Hepatocyte (in vitro differentiated cells): ENCODE measurements around the gene FGF12. TPM values are rescaled to one million over a fixed set of nuclear protein-coding genes. Genes with fewer than 3 reads are reported as not detected.

Experiments used
- DNase-seq: peaks from one replicate; pipeline ENCODE4 v3.0.0-alpha.2; 2016; ENCODE audit warnings: low spot score
- H2AFZ ChIP-seq: fragments of 200-600 bp; sonication (generic); 2 replicates; pipeline ENCODE4 v1.6.0; 2016; ENCODE audit warnings: antibody characterized with exemption, mild to moderate bottlenecking
- H3K27ac ChIP-seq: fragments of 200-600 bp; sonication (generic); 2 replicates; pipeline ENCODE4 v1.5.1; 2016; ENCODE audit warnings: mild to moderate bottlenecking
- H3K27me3 ChIP-seq: fragments of 200-600 bp; sonication (generic); 2 replicates; pipeline ENCODE4 v1.6.1; 2016
- H3K36me3 ChIP-seq: fragments of 200-600 bp; sonication (generic); replicated peaks from 2 replicates; pipeline ENCODE4 v1.5.1; 2016; ENCODE audit warnings: low read depth; ENCODE audit not compliant: insufficient read depth
- H3K4me1 ChIP-seq: fragments of 200-600 bp; sonication (generic); 2 replicates; pipeline ENCODE4 v1.5.1; 2016; ENCODE audit warnings: mild to moderate bottlenecking, moderate library complexity; ENCODE audit not compliant: insufficient read depth
- H3K4me2 ChIP-seq: fragments of 200-600 bp; sonication (generic); 2 replicates; pipeline ENCODE4 v1.6.0; 2016
- H3K4me3 ChIP-seq: fragments of 200-600 bp; sonication (generic); 2 replicates; pipeline ENCODE4 v1.5.1; 2016; ENCODE audit warnings: mild to moderate bottlenecking
- H3K79me2 ChIP-seq: fragments of 200-600 bp; sonication (generic); 2 replicates; pipeline ENCODE4 v1.6.0; 2017; ENCODE audit warnings: mild to moderate bottlenecking
- H3K9me2 ChIP-seq: fragments of 200-600 bp; sonication (generic); replicated peaks from 2 replicates; pipeline ENCODE4 v1.6.0; 2017; ENCODE audit warnings: mild to moderate bottlenecking; ENCODE audit not compliant: insufficient read depth
- H3K9me3 ChIP-seq: fragments of 200-600 bp; sonication (generic); 2 replicates; pipeline ENCODE4 v1.5.1; 2016; ENCODE audit warnings: low read depth, mild to moderate bottlenecking
- H4K20me1 ChIP-seq: fragments of 200-600 bp; sonication (generic); 2 replicates; pipeline ENCODE4 v1.6.0; 2016; ENCODE audit warnings: mild to moderate bottlenecking; ENCODE audit not compliant: insufficient read depth, poor library complexity, severe bottlenecking
- EZH2 ChIP-seq: fragments of 200-600 bp; sonication (generic); IDR thresholded peaks from 2 replicates; pipeline ENCODE4 v1.6.1; 2016; ENCODE audit warnings: antibody characterized with exemption, mild to moderate bottlenecking, borderline replicate concordance
- EZH2phosphoT487 ChIP-seq: fragments of 200-600 bp; sonication (generic); IDR thresholded peaks from one replicate; pipeline ENCODE4 v1.6.1; 2018; ENCODE audit warnings: antibody characterized with exemption, mild to moderate bottlenecking, low read depth, moderate library complexity; ENCODE audit not compliant: unreplicated experiment, severe bottlenecking
- WGBS: methylation state at CpG from one replicate; pipeline ENCODE4 v1.1.6; 2016; ENCODE audit warnings: low lambda C conversion rate; ENCODE audit errors: missing lambda C conversion rate; 5-methylcytosine and 5-hydroxymethylcytosine counted together
- polyA plus RNA-seq: library from polyadenylated mRNA; unstranded; fragments of >200 nt; fragmentation: Nextera tagmentation; extraction: Ambion mirVana; gene quantifications from 2 replicates; pipeline ENCODE4 v1.2.1, GENCODE V29; 2016
- total RNA-seq: library from RNA; depleted of rRNA; stranded (reverse); fragments of >200 nt; gene quantifications from 2 replicates; pipeline ENCODE4 v1.2.3, GENCODE V29; 2014
- TF ChIP-seq, protein P1 (sequence below): fragments of 200-600 bp; sonication (generic); IDR thresholded peaks from 2 replicates; pipeline ENCODE4 v1.5.1; 2016; ENCODE audit warnings: antibody characterized with exemption, mild to moderate bottlenecking; ENCODE audit not compliant: poor library complexity

FGF12 gene
- total and polyA plus RNA-seq, 2 experiments from 2014 or later = 2.1 TPM

DNA sequence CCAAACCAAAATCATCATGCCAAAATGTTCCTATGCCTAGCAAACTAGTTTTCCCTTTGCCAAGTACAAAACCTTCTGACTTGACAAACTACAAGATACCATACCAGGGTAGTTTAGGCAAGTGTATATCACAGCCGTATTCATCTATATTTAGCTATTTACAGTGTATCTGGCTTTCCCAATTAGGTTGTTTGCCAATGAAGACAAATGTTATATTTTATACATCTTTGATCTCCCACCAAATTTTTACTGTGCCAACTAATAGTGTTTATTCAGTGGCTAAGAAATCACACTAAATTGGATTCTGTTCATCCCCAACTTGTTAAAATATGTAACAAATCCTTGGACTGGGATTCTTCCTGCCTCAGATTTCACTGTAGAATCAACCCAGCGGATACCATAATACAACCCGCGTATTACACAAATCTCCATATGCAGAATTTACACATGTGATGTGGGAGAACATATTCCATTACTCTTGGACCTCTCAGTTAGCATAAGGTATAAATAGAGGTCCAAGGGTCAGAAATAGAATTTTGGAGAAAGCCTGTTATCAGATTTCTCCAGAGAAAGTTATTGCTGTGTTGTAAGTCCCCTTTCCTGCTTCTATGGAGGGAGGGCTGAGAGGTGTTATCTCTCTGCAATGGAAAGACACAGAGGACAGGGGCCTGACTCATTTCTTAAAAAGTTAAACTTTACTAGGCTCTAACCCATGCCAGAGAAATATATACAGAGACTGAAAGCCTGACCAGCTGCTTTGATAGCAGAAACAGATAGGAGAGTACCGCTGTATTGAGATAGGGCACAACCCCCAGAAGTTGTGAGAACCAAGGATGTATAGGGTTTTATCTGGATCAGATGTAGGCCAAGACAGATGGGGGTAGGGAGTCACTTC lies 467.0 kb downstream of the FGF12 start:
- Histone ChIP-seq H3K79me2 (no peaks in the 10 kb centered on the region), H3K27me3 (no peaks in the 10 kb centered on the region), H3K36me3 (no peaks in the 10 kb centered on the region), H3K9me3 (no peaks in the 10 kb centered on the region), H2AFZ (no peak overlapping the region), H3K4me1 (no peaks in the 10 kb centered on the region), H3K4me3 (no peak overlapping the region), H3K4me2 (no peak overlapping the region), H4K20me1 (no peaks in the 10 kb centered on the region), H3K9me2 (no peaks in the 10 kb centered on the region), H3K27ac (no peak overlapping the region)
- TF ChIP-seq, protein P1, sequence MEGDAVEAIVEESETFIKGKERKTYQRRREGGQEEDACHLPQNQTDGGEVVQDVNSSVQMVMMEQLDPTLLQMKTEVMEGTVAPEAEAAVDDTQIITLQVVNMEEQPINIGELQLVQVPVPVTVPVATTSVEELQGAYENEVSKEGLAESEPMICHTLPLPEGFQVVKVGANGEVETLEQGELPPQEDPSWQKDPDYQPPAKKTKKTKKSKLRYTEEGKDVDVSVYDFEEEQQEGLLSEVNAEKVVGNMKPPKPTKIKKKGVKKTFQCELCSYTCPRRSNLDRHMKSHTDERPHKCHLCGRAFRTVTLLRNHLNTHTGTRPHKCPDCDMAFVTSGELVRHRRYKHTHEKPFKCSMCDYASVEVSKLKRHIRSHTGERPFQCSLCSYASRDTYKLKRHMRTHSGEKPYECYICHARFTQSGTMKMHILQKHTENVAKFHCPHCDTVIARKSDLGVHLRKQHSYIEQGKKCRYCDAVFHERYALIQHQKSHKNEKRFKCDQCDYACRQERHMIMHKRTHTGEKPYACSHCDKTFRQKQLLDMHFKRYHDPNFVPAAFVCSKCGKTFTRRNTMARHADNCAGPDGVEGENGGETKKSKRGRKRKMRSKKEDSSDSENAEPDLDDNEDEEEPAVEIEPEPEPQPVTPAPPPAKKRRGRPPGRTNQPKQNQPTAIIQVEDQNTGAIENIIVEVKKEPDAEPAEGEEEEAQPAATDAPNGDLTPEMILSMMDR = no peak
- TF ChIP-seq EZH2phosphoT487 (no peak), EZH2 (no peak)
- 86% methylated on average over 5 of the region's 5 CpGs for WGBS
- no peak for DNase-seq

DNA sequence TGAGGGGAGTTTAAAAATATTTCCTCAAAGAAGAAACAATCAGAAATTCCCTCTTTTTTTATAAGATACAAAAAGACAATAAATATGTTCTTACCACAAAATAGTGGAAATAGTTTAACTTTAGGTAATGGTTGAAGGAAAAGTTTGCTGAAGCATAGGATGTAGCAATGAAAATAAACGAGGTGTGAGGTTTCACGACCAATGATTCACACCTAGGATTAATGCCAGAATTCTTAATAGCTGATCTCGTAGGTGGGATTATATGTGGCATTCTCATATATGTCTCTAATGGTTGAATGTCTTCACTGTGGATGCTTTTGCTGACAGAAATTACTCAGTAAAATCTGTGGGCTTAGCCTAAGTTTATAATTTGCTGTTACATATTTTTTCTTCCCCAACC lies 467.7 kb downstream of the FGF12 start:
- H4K20me1 ChIP-seq = no peaks in the 10 kb centered on the region
- no peaks in the 10 kb centered on the region for H3K79me2 ChIP-seq
- H3K9me2 ChIP-seq = no peaks in the 10 kb centered on the region
- H3K4me3 ChIP-seq = no peak overlapping the region
- H3K4me2 ChIP-seq = no peak overlapping the region
- 79% methylated on average over 3 of the region's 3 CpGs for WGBS
- H2AFZ ChIP-seq = no peak overlapping the region
- H3K4me1 ChIP-seq = no peaks in the 10 kb centered on the region
- H3K27ac ChIP-seq = no peak overlapping the region
- TF ChIP-seq EZH2 = no peak
- no peak for TF ChIP-seq EZH2phosphoT487
- TF ChIP-seq, protein P1 = no peak
- H3K27me3 ChIP-seq = no peaks in the 10 kb centered on the region
- no peaks in the 10 kb centered on the region for H3K9me3 ChIP-seq
- no peak for DNase-seq
- no peaks in the 10 kb centered on the region for H3K36me3 ChIP-seq

DNA sequence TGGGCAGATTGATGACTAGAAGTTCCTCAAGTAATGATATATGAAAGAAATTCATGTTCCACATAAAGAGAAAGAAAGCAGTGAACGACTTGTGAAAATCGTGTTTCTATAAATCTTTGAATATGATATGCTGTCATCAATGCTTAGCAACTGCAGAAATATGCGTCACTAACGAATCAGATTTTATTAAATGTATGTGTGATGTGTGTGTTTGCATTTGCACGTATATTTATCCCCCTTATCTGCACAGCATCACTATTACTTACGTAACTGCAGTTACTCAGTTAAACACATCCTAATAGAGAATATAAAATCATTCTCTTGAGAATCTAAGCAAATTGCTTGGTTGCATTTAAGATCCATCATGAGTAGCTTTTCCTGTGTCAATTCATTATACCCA lies 468.6 kb downstream of the FGF12 start:
- WGBS = 78% methylated on average over 6 of the region's 6 CpGs
- no peak for DNase-seq
- Histone ChIP-seq H4K20me1 (no peaks in the 10 kb centered on the region), H3K9me3 (no peaks in the 10 kb centered on the region), H3K4me1 (no peaks in the 10 kb centered on the region), H3K36me3 (no peaks in the 10 kb centered on the region), H3K4me2 (no peak overlapping the region), H3K79me2 (no peaks in the 10 kb centered on the region), H3K4me3 (no peak overlapping the region), H2AFZ (no peak overlapping the region), H3K27me3 (no peaks in the 10 kb centered on the region), H3K27ac (no peak overlapping the region), H3K9me2 (no peaks in the 10 kb centered on the region)
- TF ChIP-seq, protein P1 = no peak
- no peak for TF ChIP-seq EZH2phosphoT487
- TF ChIP-seq EZH2 = no peak
